Endothelial cell of hepatic sinusoid (primary cell): ENCODE measurements around the gene C1orf21.
"Not testable (repeated sequence)": the region's sequence is repeated elsewhere in the genome, so short reads cannot be mapped to it uniquely, and the experiment has no call there.

Experiments
- in situ Hi-C: cut with HindIII; loops from 2 replicates; pipeline ENCODE4 v1.10.0; 2017; ENCODE audit warnings: low sequenced_read_pairs

C1orf21 gene

GRCh38 chr1:184593597-184593996 lies 206.8 kb downstream of the C1orf21 start:
- in situ Hi-C loops, result no loop called here

- in situ Hi-C loops, result no loop called here
Measured at GRCh38 chr1:184595596-184595995, 208.8 kb downstream of the C1orf21 start.

- in situ Hi-C loops, result no loop called here
Measured at GRCh38 chr1:184596950-184597645, 210.3 kb downstream of the C1orf21 start.

- in situ Hi-C loops, result no loop called here
Measured at GRCh38 chr1:184597650-184598357, 211.0 kb downstream of the C1orf21 start.

GRCh38 chr1:184598403-184599193 lies 211.8 kb downstream of the C1orf21 start:
- in situ Hi-C loops, result no loop called here

GRCh38 chr1:184604152-184604900 lies 217.5 kb downstream of the C1orf21 start:
- in situ Hi-C loops, result no loop called here

- in situ Hi-C loops, result no loop called here
Measured at GRCh38 chr1:184605941-184606340, 219.1 kb downstream of the C1orf21 start.

- in situ Hi-C loops, result no loop called here
Measured at GRCh38 chr1:184606786-184607185, 220.0 kb downstream of the C1orf21 start.

- in situ Hi-C loops, result no loop called here
Measured at GRCh38 chr1:184608581-184608980, 221.8 kb downstream of the C1orf21 start.

GRCh38 chr1:184608990-184609389 lies 222.2 kb downstream of the C1orf21 start:
- in situ Hi-C loops, result no loop called here

GRCh38 chr1:184610876-184611595 lies 224.2 kb downstream of the C1orf21 start:
- in situ Hi-C loops, result no loop called here

GRCh38 chr1:184612229-184612628 lies 225.4 kb downstream of the C1orf21 start:
- in situ Hi-C loops, result not testable (repeated sequence)

GRCh38 chr1:184614667-184615066 lies 227.8 kb downstream of the C1orf21 start:
- in situ Hi-C loops, result no loop called here

GRCh38 chr1:184615301-184615700 lies 228.5 kb downstream of the C1orf21 start:
- in situ Hi-C loops, result no loop called here

- in situ Hi-C loops, result no loop called here
Measured at GRCh38 chr1:184616504-184616903, 229.7 kb downstream of the C1orf21 start.

GRCh38 chr1:184617433-184618029 lies 230.7 kb downstream of the C1orf21 start:
- in situ Hi-C loops, result no loop called here

- in situ Hi-C loops, result no loop called here
Measured at GRCh38 chr1:184618851-184619250, 232.0 kb downstream of the C1orf21 start.

- in situ Hi-C loops, result no loop called here
Measured at GRCh38 chr1:184620469-184620868, 233.6 kb downstream of the C1orf21 start.

- in situ Hi-C loops, result no loop called here
Measured at GRCh38 chr1:184621260-184621659, 234.4 kb downstream of the C1orf21 start.
